Suprapubic skin (tissue), 4 donors: ENCODE results near the gene TACR1. TPM values are rescaled to one million over a fixed set of nuclear protein-coding genes. Genes with fewer than 3 reads are reported as not detected.
"Not testable (repeated sequence)": the region's sequence is repeated elsewhere in the genome, so short reads cannot be mapped to it uniquely, and the experiment has no call there.

Experiments
- DNase-seq, 2 donors: peaks; one replicate each; pipeline ENCODE4 v3.0.0-alpha.2; 2019; ENCODE audit warnings: low spot score in 2 of 2
- H3K27ac ChIP-seq: fragments of 200-600 bp; sonication (generic); one replicate; pipeline ENCODE4 v1.5.1; 2019
- H3K27me3 ChIP-seq: fragments of 200-600 bp; sonication (generic); one replicate; pipeline ENCODE4 v1.5.1; 2019
- H3K36me3 ChIP-seq: fragments of 200-600 bp; sonication (generic); one replicate; pipeline ENCODE4 v1.5.1; 2019
- H3K4me1 ChIP-seq: fragments of 200-600 bp; sonication (generic); one replicate; pipeline ENCODE4 v1.5.1; 2019
- H3K4me3 ChIP-seq: fragments of 200-600 bp; sonication (generic); one replicate; pipeline ENCODE4 v1.5.1; 2019; ENCODE audit warnings: mild to moderate bottlenecking
- H3K9me3 ChIP-seq: fragments of 200-600 bp; sonication (generic); one replicate; pipeline ENCODE4 v1.5.1; 2019
- CTCF ChIP-seq, 2 donors: fragments of 200-600 bp in 1 of 2; fragments of 450-650 bp in 1 of 2; sonication (generic) in 1 of 2; IDR thresholded peaks; one replicate each; pipeline ENCODE4 v1.5.1; 2016 to 2019; ENCODE audit warnings: antibody characterized with exemption in 2 of 2, mild to moderate bottlenecking in 1 of 2, moderate library complexity in 1 of 2
- EP300 ChIP-seq: sonication (generic); formaldehyde crosslinking; IDR thresholded peaks from one replicate; pipeline ENCODE4 v1.6.1; 2017; ENCODE audit warnings: antibody characterized with exemption
- POLR2A ChIP-seq, 2 donors: fragments of 450-650 bp; IDR thresholded peaks; one replicate each; pipeline ENCODE4 v1.6.1; 2017; ENCODE audit warnings: antibody characterized with exemption in 2 of 2, mild to moderate bottlenecking in 2 of 2, moderate library complexity in 2 of 2
- POLR2AphosphoS5 ChIP-seq, 3 donors: sonication (generic); formaldehyde crosslinking; IDR thresholded peaks; one replicate each; pipeline ENCODE4 v1.6.1; 2017; ENCODE audit warnings: antibody characterized with exemption in 3 of 3
- WGBS: methylation state at CpG from one replicate; pipeline ENCODE4 v1.1.5; 2018; 5-methylcytosine and 5-hydroxymethylcytosine counted together
- total RNA-seq, 4 donors: library from RNA; depleted of rRNA; stranded (reverse); fragments of >200 nt; gene quantifications; one replicate each; pipeline ENCODE4 v1.1.0, GENCODE V29; 2016

Gene TACR1
- total RNA-seq, 4 donors from 2014 or later = 0.55 to 4.8 (median 2.4) TPM

GRCh38 chr2:75066121-75066902 is 133.0 kb downstream of the TACR1 start:
- Histone ChIP-seq H3K4me1 (no peaks in the 10 kb centered on the region), H3K36me3 (no peaks in the 10 kb centered on the region), H3K27ac (no peak overlapping the region), H3K27me3 (no peaks in the 10 kb centered on the region), H3K9me3 (no peaks in the 10 kb centered on the region), H3K4me3 (no peak overlapping the region)
- WGBS = 69% methylated on average over 6 of the region's 6 CpGs
- TF ChIP-seq EP300 = no peak
- no peak for TF ChIP-seq CTCF (IDR thresholded peaks at IDR 0.05)
- no peak for TF ChIP-seq POLR2A (IDR thresholded peaks at IDR 0.05)
- TF ChIP-seq POLR2AphosphoS5 (IDR thresholded peaks at IDR 0.05) = no peak
- DNase-seq = no peak

DNA sequence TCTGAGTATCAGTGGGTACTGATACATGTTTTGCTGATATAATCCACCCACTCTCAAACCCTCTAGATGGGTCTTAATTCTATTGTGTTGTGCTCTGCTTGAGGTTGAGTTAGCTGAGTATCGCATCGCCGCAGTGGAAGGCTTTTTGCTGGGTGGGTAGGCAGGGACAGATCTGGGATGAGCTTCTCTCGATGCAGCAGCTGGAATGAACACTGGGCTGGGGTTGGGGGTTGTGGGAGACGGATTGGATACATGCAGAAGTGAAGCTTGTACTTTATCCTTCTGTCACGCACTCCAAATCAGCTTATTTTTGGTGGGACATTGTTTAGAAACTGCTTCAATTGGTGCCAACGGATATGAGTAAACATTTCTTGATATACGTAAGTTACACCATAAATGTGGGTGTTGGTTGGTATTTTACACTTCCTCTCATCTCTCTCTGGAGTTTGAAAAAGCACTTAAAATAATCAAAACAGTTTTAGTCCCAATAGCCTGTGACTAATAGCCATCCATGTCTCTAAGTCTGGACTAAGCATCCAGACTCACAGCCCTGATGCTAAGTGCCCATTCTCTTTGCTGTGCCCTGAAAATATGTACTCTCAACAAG is 133.8 kb downstream of the TACR1 start:
- no peak overlapping the region for H3K27ac ChIP-seq
- no peak for DNase-seq
- TF ChIP-seq EP300 = no peak
- TF ChIP-seq POLR2AphosphoS5 (IDR thresholded peaks at IDR 0.05) = no peak
- TF ChIP-seq POLR2A (IDR thresholded peaks at IDR 0.05) = no peak
- no peak for TF ChIP-seq CTCF (IDR thresholded peaks at IDR 0.05)
- H3K4me1 ChIP-seq = no peaks in the 10 kb centered on the region
- no peak overlapping the region for H3K4me3 ChIP-seq
- H3K36me3 ChIP-seq = no peaks in the 10 kb centered on the region
- H3K27me3 ChIP-seq = no peaks in the 10 kb centered on the region
- WGBS = 74% methylated on average over 8 of the region's 8 CpGs
- no peaks in the 10 kb centered on the region for H3K9me3 ChIP-seq

- WGBS = 60% methylated on average over 8 of the region's 8 CpGs
- TF ChIP-seq CTCF (IDR thresholded peaks at IDR 0.05) (peak; percentile 3 to 75), EP300 (no peak), POLR2A (IDR thresholded peaks at IDR 0.05) (no peak), POLR2AphosphoS5 (IDR thresholded peaks at IDR 0.05) (no peak)
- Histone ChIP-seq H3K27me3 (no peaks in the 10 kb centered on the region), H3K36me3 (no peaks in the 10 kb centered on the region), H3K4me3 (no peak overlapping the region), H3K27ac (no peak overlapping the region), H3K4me1 (no peaks in the 10 kb centered on the region), H3K9me3 (no peaks in the 10 kb centered on the region)
- DNase-seq = peak in 1 of 2 donors; percentile 60
These were observed 134.5 kb downstream of the TACR1 start for GRCh38 chr2:75064691-75065396.

GRCh38 chr2:75063906-75064305 is 135.4 kb downstream of the TACR1 start:
- Histone ChIP-seq H3K27ac (no peak overlapping the region), H3K4me3 (no peak overlapping the region), H3K9me3 (no peaks in the 10 kb centered on the region), H3K4me1 (no peaks in the 10 kb centered on the region), H3K27me3 (no peaks in the 10 kb centered on the region), H3K36me3 (no peaks in the 10 kb centered on the region)
- no peak for DNase-seq
- 70% methylated on average over 1 of the region's 1 CpG for WGBS
- no peak for TF ChIP-seq CTCF (IDR thresholded peaks at IDR 0.05)
- TF ChIP-seq POLR2A (IDR thresholded peaks at IDR 0.05) = no peak
- TF ChIP-seq EP300 = no peak
- no peak for TF ChIP-seq POLR2AphosphoS5 (IDR thresholded peaks at IDR 0.05)

GRCh38 chr2:75058427-75058826 is 140.9 kb downstream of the TACR1 start:
- DNase-seq = no peak
- H3K4me1 ChIP-seq = no peaks in the 10 kb centered on the region
- no peak overlapping the region for H3K4me3 ChIP-seq
- no peaks in the 10 kb centered on the region for H3K36me3 ChIP-seq
- WGBS = 73% methylated on average over 1 of the region's 1 CpG
- no peaks in the 10 kb centered on the region for H3K27me3 ChIP-seq
- TF ChIP-seq EP300 (no peak), POLR2A (IDR thresholded peaks at IDR 0.05) (no peak), CTCF (IDR thresholded peaks at IDR 0.05) (no peak), POLR2AphosphoS5 (IDR thresholded peaks at IDR 0.05) (no peak)
- H3K27ac ChIP-seq = no peak overlapping the region
- H3K9me3 ChIP-seq = no peaks in the 10 kb centered on the region

DNA sequence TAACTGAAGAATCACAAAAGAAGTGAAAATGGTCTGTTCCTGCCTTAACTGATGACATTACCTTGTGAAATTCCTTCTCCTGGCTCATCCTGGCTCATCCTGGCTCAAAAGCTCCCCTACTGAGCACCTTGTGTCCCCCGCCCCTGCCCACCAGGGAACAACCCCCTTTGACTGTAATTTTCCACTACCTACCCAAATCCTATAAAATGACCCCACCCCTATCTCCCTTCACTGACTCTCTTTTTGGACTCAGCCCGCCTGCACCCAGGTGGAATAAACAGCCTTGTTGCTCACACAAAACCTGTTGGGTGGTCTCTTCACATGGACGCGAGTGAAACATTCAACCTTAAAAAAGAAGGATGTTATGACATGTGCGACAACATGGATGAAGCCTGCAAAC is 142.2 kb downstream of the TACR1 start:
- H3K36me3 ChIP-seq, H3K4me1 ChIP-seq, H3K9me3 ChIP-seq, H3K4me3 ChIP-seq, H3K27ac ChIP-seq, H3K27me3 ChIP-seq, DNase-seq: not testable (repeated sequence)
- WGBS = 94% methylated on average over 5 of the region's 5 CpGs
